Measurements from ENCODE around the gene CDIP1. TPM values are rescaled to one million over a fixed set of nuclear protein-coding genes. Genes with fewer than 3 reads are reported as not detected.

The CDIP1 gene
- polyA plus RNA-seq, 1 donor, result 46.2 TPM

DNA sequence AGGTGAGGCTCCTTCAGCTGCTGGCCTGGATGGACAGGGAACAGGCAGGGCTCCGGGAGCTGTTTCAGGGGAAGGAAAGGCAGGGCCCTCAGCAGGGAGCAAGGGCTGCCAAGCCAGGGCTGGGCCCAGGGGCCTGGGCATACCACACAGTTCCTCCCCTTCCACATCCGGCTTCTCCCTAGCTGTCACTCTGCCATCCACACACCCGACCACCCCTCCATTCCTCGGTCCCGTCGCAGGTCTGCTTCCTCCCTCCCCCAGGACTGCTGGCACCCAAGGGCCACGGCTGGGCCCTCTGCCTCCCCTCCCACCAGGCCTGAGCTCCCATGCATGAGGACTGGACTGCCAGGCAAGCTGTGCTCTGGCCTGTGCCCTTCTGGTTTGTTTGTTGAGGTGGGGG lies 24.0 kb downstream of the CDIP1 start:
- DNase-seq (ENCODE audit: low read depth), result no peak

DNA sequence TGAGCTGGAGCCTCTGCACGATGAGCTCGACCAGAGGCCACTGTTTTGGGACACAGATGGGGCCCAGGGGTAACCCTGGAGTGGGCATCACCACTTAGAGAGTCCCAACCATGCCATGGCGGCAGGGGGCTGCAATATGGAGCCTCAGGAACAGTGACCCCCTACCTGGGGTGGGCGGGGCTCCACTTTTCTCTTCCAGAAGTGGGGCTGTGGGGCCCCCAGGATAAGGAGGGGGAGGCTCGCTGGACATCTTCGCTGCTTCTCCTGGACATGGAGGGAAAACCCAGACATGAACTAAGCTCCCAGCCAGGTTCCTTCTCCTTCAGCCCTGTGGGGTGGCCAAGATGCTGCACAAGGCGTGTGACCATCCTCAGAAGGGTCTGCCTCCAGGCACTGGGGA lies 24.7 kb downstream of the CDIP1 start:
- DNase-seq (ENCODE audit: low read depth), result no peak

DNA sequence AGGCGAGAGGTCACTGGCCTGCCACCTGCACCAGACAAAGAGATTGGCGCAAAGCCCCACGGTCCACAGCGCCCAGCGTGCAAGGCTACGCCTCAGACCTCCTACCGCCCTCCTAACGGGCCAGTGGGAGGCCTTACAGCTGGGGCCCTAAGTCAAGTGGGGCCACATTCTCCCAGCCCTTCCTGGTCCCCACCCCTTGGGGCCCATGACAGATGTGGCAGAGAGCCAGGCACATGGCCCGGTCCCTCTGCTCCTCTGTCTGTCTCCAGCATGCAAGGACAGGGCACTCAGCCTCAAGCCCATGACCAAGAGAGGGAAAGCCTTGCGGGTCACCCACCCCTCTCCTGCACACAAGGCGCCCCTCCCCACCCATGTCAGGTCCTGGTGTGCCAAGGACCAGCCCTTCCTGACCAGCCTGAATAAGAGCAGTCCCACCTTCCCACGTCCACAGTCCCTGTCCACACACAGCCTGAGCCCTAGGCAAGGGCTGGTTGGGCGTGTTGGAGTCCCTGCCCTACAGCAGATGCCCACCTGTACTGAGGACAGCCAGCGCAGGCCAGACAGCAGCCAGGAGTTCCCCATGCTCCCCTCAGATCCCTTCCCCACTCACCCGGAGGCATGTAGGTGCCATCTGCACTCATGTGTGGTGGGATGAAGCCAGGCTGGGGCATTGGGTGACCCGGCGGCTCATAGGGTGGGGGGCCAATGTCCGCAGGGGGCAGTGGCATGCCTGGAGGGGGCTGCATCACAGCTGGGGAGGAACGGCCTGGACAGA lies 25.3 kb downstream of the CDIP1 start:
- DNase-seq (ENCODE audit: low read depth), result no peak

DNA sequence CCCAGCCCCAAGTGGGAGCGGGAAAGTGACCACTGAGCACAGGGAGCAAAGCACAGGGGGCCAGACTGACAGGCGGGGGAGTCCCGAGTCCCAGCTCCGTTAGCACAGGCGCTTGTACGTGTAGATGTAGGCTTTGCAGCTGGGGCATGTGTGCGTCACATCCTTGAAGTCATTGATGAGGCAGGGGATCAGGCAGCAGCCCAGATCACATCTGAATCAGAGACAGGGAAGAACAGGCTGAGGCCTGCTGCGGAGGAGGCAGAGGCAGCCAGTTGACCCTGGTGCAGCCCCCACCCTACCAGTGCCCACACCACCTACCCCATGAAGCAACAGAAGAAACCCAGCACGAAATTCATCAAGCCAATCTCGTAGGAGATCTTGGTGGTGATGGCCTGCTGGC lies 26.1 kb downstream of the CDIP1 start:
- no peak for DNase-seq (ENCODE audit: low read depth)

DNA sequence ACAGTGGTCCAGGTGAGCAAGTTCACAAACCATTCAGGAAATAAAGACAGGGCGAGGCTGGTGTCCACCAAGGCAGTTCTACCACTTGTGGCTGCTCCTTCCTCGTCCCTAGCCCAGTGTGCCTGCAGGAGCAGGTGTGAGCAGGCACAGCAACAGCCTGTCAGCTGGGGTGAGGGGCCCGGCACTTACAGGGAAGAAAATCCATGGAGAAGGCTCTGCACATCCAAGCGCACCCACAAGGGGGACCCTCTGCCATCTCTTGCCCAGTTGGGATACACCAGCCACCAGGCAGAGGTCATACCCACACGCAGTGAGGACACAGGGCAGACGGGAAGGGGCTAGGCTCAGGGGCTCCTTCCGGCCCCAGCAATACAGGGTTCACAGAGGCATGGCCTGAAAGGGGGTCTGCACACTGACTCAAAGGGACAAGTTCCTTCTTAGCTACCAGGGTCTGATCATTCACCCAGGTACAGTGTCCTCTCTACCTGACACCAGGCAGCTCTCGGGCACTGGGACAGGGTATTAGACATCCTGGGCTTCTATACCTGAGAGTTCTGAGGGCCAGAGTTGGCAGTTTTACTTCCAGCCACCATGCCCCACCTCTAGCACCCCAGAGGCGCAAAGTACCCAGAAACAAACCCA lies 27.0 kb downstream of the CDIP1 start:
- DNase-seq (ENCODE audit: low read depth), result no peak

DNA sequence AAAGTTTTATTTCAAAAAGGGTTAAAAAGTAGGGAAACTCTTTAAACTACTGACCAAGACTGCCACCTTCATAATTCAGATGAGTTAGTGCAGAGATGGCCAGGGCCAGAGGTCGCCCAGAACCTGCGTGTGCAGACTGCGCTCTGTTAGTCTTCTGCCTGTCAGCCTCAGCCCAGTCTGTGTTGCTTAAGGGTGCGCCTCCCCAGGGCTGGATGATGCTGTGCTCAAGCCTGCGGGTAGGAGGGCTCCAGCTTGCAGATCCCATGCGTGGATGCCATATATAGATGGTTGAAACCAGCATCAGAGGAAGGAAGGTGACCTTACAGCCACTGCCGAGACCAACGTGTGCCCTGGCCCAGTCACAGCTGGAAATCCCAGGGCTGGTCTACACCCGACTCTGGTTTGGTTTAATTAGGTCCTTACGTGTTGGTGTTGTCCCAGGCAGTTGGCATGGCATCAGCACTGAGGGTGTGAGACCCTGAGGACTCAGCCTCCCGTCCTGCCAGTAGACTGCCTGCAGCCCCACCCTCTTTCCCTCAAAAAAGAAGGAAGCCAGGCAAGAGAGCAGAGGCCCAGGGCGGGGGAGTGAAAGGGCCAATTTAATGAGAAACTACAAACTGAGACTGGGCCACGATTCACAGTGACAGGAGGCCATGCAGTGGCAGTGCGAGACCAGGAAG lies 27.7 kb downstream of the CDIP1 start:
- DNase-seq (ENCODE audit: low read depth), result no peak

DNA sequence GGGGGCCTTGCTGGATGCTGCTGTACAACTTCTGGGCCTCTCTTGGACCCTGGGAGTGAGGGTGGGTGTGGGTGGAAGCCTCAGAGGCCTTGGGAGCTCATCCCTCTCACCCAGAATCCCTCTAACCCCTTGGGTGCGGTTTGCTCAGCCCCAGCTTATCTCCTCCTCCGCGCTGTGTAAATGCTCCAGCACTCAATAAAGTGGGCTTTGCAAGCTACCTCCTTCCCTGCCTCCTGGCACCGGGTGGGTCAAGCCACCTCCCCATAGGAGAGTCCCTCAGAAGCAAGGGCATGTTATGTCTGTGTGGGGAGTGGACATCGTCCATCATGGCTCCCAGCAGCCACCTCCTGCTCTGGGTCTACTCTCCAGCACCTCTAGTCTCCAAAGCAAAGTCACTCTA lies 28.4 kb downstream of the CDIP1 start:
- DNase-seq (ENCODE audit: low read depth), result no peak

DNA sequence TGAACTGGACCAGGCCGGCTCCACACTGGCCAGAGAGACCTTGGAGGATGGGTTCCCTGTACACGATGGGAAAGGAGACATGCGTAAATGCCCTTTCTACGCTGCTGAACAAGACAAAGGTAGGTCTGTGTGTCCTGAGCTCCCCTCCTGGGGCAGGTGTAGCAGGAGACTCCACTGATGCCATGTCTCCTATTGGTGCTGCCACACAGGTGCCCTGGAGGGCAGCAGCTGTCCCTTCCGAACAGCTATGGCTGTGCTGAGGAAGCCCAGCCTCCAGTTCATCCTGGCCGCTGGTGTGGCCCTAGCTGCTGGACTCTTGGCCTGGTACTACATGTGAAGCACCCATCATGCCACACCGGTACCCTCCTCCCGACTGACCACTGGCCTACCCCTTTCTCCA lies 29.2 kb downstream of the CDIP1 start:
- DNase-seq (ENCODE audit: low read depth), result no peak

DNA sequence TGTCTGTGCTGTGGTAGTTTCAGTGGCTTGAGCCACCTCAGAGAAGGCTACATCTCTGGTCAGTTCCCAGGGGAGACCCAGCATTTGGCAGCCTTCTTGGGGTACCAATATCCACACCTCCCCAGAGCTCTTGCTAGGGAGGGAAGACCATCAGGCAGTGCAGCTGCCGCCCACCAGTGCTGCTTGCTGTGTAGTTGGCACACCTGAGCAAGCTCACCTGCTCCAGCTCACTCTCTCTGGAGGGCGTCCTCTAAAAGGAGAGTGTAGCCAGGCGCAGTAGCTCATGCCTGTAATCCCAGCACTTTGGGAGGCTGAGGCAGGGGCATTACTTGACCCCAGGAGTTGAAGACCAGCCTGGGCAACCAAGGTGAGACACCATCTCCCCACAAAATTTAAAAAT lies 29.8 kb downstream of the CDIP1 start:
- no peak for DNase-seq (ENCODE audit: low read depth)

DNA sequence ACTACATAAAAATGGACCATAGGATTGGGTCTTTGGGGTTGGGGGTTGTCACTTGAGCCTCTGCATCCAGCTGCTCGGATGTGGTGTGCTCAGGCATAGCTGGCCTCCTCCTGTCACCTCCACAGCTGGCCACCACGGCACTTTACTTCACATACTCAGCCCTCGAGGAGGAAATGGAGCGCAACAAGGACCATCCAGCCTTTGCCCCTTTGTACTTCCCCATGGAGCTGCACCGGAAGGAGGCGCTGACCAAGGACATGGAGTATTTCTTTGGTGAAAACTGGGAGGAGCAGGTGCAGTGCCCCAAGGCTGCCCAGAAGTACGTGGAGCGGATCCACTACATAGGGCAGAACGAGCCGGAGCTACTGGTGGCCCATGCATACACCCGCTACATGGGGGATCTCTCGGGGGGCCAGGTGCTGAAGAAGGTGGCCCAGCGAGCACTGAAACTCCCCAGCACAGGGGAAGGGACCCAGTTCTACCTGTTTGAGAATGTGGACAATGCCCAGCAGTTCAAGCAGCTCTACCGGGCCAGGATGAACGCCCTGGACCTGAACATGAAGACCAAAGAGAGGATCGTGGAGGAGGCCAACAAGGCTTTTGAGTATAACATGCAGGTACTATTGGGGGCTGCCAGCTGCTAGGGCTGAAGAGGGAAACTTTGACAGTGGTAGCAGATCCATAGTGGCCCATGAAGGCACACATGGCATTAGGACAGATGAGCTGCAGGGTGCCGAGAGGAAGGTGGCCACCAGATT lies 30.8 kb downstream of the CDIP1 start:
- DNase-seq (ENCODE audit: low read depth), result no peak

DNA sequence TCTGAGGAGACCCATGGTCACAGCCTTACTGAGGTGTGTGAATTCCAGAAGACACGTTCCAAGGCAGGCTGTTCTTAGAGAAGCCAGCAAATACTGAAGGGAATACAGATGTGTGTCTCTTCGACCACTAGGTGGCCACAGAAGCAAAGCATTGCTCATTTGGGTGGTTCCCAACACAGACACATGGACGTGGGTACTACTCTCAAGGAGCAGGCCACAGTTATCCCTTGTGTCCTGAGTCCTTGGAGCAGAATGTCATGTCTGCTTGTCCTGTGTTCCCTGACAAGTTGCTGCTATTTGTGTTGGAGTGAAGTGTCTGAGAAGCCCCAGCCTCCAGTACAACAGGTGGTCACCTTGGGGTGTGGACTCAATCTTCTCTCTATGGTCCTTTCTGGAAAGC lies 32.1 kb downstream of the CDIP1 start:
- peak; percentile 67 for DNase-seq (ENCODE audit: low read depth)

DNA sequence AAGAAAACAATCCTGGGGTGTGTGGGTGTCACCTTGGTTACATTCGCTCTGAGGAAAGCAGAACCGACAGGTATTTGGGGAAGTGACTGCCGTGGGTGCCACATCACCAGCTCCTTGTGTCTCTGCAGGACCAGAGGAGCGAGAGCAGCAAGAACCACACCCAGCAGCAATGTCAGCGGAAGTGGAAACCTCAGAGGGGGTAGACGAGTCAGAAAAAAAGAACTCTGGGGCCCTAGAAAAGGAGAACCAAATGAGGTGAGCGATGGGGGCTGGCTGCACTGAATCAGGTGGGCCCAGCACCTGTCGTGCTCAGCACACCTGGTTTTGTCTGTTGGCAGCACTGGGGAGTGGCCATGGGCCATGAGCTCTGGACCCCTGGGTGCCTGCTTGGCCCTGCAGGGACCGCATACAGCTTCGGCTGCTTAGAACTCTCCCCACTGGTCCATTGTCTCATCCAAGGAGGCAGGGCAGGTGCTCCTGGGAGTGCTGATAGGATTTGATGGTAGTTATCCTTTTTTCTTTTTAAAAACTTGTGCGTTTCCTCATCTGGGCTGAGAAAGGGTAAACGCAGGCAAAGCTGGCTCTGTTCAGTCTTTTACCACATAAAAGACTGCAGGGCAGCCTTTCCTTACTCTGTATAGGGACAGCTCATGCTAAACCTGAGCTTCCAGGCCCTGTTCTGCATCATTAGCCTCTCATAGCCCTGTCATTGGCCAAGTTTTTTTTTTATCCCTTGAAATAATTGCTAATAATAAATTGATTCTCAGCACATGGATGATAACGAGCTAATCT lies 33.0 kb downstream of the CDIP1 start:
- DNase-seq (ENCODE audit: low read depth), result no peak

DNA sequence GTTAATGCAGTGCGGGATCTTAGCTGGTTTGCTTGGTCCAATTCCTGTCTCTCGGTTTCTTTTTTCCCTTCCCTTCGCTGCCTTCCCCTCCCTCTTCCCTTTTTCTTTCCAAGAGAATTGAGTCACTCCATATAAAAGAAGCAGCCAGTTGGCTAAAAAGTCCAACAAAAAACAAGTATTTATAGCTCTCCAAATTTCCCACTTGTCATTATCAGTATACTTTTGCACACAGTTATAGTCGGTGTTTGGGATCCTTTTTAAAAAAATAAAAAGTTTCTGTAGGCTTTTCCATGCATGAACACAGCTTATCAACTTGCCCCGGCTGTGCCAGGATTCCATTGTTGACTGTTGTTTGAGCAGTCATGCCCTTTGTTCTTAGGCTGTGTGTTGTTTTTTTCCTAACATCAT lies 37.5 kb downstream of the CDIP1 start:
- peak; percentile 48 for DNase-seq (ENCODE audit: low read depth)

DNA sequence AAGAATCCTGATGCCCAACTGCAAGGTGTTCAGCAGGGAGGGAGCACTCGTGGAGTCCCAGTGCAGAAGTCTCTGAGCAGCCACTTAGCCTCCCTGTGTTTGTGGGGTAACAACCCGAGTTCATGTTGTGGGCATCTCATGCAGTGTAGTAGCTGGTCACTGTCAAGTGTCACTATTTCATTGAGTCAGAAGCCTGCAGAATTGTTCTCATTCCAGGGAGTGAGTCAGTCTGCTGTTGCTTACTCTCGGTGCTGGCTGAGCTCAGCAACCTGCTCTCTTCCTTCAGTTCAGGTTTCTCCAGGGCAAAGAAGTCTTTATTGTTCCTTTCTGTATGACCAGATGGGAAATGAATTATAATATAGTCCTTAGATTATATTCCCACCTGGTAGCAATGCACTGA lies 38.3 kb downstream of the CDIP1 start:
- DNase-seq (ENCODE audit: low read depth), result no peak

DNA sequence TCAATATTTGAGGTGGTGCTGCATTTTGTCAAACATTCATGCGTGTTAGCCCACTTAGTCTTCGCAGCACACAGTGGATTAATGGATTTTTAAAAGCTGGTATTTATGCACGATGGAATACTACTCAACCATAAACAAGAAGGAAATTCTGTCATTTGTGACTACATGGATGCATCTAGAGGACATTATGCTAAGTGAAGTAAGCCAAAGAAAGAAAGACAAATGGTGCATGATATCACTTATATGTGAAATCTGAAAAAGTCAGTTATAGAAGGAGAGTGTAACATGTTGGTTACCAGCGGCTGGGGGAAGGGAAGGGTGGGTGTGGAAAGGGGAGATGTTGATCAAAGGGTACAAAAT lies 39.4 kb downstream of the CDIP1 start:
- DNase-seq (ENCODE audit: low read depth), result no peak

DNA sequence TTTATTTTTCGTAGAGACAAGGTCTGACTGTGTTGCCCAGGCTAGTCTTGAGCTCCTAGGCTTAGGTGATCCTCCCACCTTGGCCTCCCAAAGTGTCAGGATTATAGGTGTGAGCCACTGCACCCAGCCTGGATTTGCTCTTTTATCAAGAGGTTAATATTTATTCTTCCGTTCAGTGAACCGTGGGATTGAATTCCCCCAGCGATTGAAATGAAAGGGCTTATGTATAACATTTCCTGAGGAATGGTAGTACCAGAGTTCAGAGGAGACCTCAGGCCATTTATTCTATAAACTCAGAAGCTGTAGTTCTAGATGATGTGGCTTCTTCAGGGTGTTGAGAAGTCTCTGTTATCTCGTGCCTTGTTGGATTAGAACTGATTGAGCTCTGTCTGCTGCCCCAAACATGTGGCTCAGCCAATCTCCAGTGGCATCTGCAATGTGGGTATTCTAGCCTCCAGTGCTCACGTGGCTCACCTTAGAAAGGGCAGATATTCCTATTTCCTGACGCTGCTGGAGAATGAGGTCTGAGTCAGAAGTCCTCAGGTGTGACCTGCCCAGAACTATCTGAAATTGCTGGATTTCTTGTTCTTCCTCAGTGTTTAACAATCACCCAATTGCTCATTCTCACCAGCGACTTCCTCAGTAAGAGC lies 39.9 kb downstream of the CDIP1 start:
- no peak for DNase-seq (ENCODE audit: low read depth)

DNA sequence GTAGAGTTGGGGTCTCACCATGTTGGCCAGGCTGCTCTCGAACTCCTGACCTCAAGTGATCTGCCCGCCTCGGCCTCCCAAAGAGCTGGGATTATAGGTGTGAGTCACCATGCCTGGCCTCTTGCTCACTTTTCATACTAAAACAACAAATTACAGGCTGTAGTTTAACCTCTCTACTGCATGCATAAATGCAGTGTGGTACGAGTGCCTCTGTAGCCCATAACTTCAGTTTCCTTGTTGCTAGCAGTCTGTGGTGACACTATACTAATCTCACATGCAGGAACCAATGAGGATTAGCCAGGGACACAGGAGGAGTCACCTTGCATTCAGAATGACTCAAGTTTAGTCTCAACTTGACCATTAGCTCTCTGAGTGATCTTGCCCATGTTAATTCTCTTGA lies 42.3 kb downstream of the CDIP1 start:
- DNase-seq (ENCODE audit: low read depth), result no peak

DNA sequence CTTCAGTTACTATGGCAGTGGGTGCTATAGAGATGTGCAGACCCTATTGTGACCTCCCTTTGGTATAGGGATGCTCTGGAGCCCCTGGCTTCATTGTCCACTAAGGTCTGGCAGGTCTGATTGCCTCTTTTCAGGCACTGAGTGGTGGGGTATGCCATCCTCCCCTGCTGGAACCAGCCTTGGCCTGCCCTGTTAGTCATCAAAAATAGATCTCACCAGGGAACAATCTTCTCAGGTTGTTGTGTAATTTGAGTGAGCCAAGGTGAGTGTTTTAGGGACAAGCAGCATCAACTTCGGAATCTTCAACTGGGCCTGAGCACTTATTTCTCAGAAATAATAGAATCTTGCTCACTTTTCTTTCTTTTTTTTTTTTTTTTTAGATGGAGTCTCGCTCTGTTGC lies 42.8 kb downstream of the CDIP1 start:
- DNase-seq (ENCODE audit: low read depth), result no peak

DNA sequence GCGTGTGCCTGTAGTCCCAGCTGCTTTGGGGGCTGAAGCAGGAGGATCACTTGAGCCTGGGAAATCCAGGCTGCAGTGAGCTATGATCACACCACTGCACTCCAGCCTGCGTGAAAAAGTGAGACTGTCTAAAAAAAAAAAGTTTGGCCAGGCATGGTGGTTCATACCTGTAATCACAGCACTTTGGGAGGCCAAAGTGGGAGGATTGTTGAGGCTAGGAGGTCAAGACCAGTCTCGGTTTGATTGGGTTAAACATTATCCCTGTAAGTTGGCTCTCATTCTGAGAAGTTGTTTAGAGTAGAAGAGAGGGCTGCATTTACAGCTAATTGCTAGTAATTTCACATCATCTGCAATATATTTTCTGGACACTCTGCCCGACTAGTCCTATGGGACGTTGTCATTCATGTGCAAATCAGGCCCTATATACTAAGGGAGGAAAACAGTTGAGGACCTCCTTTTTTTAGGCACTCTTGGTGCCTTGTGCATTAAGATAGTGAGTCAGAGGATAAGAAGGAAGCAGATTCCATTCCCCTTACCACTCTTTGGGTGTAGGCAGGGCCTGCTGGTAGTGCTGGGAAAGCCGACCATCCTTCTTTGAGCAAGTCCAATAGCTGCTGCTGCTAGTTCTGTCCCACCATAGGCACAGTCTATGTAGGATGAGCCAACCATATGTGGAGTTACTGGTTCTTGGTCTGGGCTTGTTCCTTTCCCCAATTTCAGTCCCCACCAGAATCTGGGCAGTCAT lies 43.7 kb downstream of the CDIP1 start:
- DNase-seq (ENCODE audit: low read depth), result no peak

DNA sequence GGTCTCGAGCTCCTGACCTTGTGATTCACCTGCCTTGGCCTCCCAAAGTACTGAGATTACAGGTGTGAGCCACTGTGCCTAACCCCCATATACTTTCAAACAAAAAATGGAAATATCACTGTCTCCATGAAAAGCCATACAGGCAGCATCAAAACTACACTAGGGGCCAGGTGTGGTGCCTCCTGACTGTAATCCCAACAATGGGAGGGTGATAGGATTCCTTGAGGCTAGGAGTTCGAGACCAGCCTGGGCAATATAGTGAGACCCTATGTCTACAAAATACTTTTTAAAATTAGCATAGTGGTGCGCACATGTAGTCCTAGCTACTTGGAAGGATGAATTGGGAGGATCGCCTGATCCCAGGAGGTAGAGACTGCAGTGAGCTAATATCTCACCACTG lies 46.7 kb downstream of the CDIP1 start:
- DNase-seq (ENCODE audit: low read depth), result no peak

All from forelimb muscle (tissue), 1 donor.